GM18519 (cell line): Measurements from ENCODE around the gene BCORL1.

ENCODE experiments used
- ATAC-seq: cut with Tn5 transposase; IDR thresholded peaks from one replicate; pipeline ENCODE4 v1.9.1; 2021; ENCODE audit warnings: mild to moderate bottlenecking, moderate library complexity; ENCODE audit not compliant: unreplicated experiment, low FRiP score

Gene BCORL1

GRCh38 chrX:129963729-129964128, 18.7 kb upstream of the BCORL1 start:
- no peak for ATAC-seq

- no peak for ATAC-seq
Measured at GRCh38 chrX:129965166-129965565, 17.3 kb upstream of the BCORL1 start.

GRCh38 chrX:129968968-129969367, 13.5 kb upstream of the BCORL1 start:
- no peak for ATAC-seq

GRCh38 chrX:129976441-129976840, 6.0 kb upstream of the BCORL1 start:
- no peak for ATAC-seq

- no peak for ATAC-seq
Measured at GRCh38 chrX:129979207-129979920, 3.1 kb upstream of the BCORL1 start.

- no peak for ATAC-seq
Measured at GRCh38 chrX:129980001-129980401, 2.4 kb upstream of the BCORL1 start.

- ATAC-seq = no peak
Measured at GRCh38 chrX:129980540-129981199, 1.8 kb upstream of the BCORL1 start.

GRCh38 chrX:129981200-129981553, 1.3 kb upstream of the BCORL1 start:
- ATAC-seq = no peak

GRCh38 chrX:129981752-129982299, 609 bp upstream of the BCORL1 start:
- ATAC-seq = no peak

GRCh38 chrX:129983575-129984110, 1.2 kb downstream of the BCORL1 start:
- no peak for ATAC-seq

- no peak for ATAC-seq
Measured at GRCh38 chrX:129984111-129984958, 1.9 kb downstream of the BCORL1 start.

GRCh38 chrX:129987871-129988270, 5.4 kb downstream of the BCORL1 start:
- ATAC-seq = no peak

GRCh38 chrX:129992181-129992580, 9.7 kb downstream of the BCORL1 start:
- ATAC-seq = no peak

GRCh38 chrX:129996120-129996519, 13.7 kb downstream of the BCORL1 start:
- ATAC-seq = no peak

GRCh38 chrX:129997086-129997485, 14.7 kb downstream of the BCORL1 start:
- ATAC-seq = no peak

GRCh38 chrX:129998021-129998420, 15.6 kb downstream of the BCORL1 start:
- no peak for ATAC-seq

- ATAC-seq = no peak
Measured at GRCh38 chrX:130001893-130002292, 19.5 kb downstream of the BCORL1 start.

GRCh38 chrX:130002541-130002940, 20.1 kb downstream of the BCORL1 start:
- no peak for ATAC-seq

GRCh38 chrX:130005089-130005807, 22.8 kb downstream of the BCORL1 start:
- ATAC-seq = no peak

GRCh38 chrX:130009658-130010223, 27.3 kb downstream of the BCORL1 start:
- no peak for ATAC-seq
